OCI-LY1 (cell line): ENCODE results near the gene CASP3.

Source experiments
- CTCF ChIP-seq: fragments of 200-600 bp; sonication (generic), shearing (Covaris generic); IDR thresholded peaks from 2 replicates; pipeline ENCODE4 v1.5.1; 2017; ENCODE audit warnings: mild to moderate bottlenecking, antibody characterized with exemption, low read length, moderate library complexity, mixed read lengths
- EZH2 ChIP-seq: fragments of 200-600 bp; sonication (generic), shearing (Covaris generic); IDR thresholded peaks from 2 replicates; pipeline ENCODE4 v1.8.0; 2017; ENCODE audit warnings: borderline replicate concordance, mixed run types, mild to moderate bottlenecking, antibody characterized with exemption, low read length, moderate library complexity, mixed read lengths

- no peak for TF ChIP-seq CTCF
- TF ChIP-seq EZH2, result no peak
These were observed 60.4 kb downstream of the CASP3 start for GRCh38 chr4:184588893-184589292.
